ENCODE measurements around the gene ARHGAP4. TPM values are rescaled to one million over a fixed set of nuclear protein-coding genes. Genes with fewer than 3 reads are reported as not detected.
A peak's percentile ranks its signal among the peaks of the same experiment; 100 is the strongest.

ARHGAP4 gene
- total and polyA plus RNA-seq, 10 of the 15 experiments (the other 5 are each of a cell fraction or from before 2014, with no cell fraction given): 0.71 to 120 (median 44.3) TPM

- TF ChIP-seq E2F8 (IDR thresholded peaks at IDR 0.05; ENCODE audit: low read depth, partially characterized antibody) (no peak), SMC3 (IDR thresholded peaks at IDR 0.05; ENCODE audit: borderline replicate concordance, low read length) (no peak), IRF4 (IDR thresholded peaks at IDR 0.05; ENCODE audit: low read depth, low read length) (0 out of 2 replicates have a peak, but pooled peaks have one; percentile 16), ZBED1 (IDR thresholded peaks at IDR 0.05; ENCODE audit: borderline replicate concordance) (no peak)
Measured at GRCh38 chrX:153926552-153926857, 441 bp upstream of the ARHGAP4 start (continued).

GRCh38 chrX:153925387-153925738 lies 701 bp downstream of the ARHGAP4 start:
- Histone ChIP-seq H3K36me3 (ENCODE audit: control insufficient read depth in 2 of 2, insufficient read depth in 2 of 2, low read length in 1 of 2) (peaks cover 0 to 2% of the 10 kb centered on the region in 2 experiments; a peak in 2 of 4 replicates), H4K20me1 (ENCODE audit: control insufficient read depth, insufficient read depth) (no peaks in the 10 kb centered on the region), H3K9ac (ENCODE audit: control insufficient read depth, insufficient read depth, low read length) (peak overlapping the region; percentile 97), H3K9me3 (replicated peaks; ENCODE audit: control insufficient read depth, insufficient read depth, low read length) (no peaks in the 10 kb centered on the region; the same call in 2 of the 3 replicates), H3K27ac (ENCODE audit: control insufficient read depth, insufficient read depth) (peak overlapping the region; percentile 98), H3K27me3 (replicated peaks in 1 of 2; ENCODE audit: control insufficient read depth in 2 of 2, insufficient read depth in 2 of 2, low read length in 1 of 2) (no peaks in the 10 kb centered on the region), H3K4me1 (ENCODE audit: control insufficient read depth, insufficient read depth, low read length) (peaks cover 9% of the 10 kb centered on the region; the same call in 1 of the 2 replicates), H3K4me3 (peak overlapping the region; percentile 74), H3K4me2 (ENCODE audit: control insufficient read depth, insufficient read depth) (peak overlapping the region; percentile 93), H2AFZ (ENCODE audit: control insufficient read depth, low read depth, low read length) (no peak overlapping the region), H3K79me2 (ENCODE audit: control insufficient read depth, insufficient read depth, low read length) (peaks cover 39% of the 10 kb centered on the region)
- ChIA-PET SMC1A (ENCODE audit: uncharacterized antibody, unreplicated experiment) (interaction anchor here (0.8 to 5.5 kb wide), 6 partner anchors 9 to 342 kb away, joined by 3 to 61 read pairs (median 4); no protein-coding TSS in a partner anchor), RAD21 (ENCODE audit: unreplicated experiment) (interaction anchor here (1.0 to 6.2 kb wide), 14 partner anchors 9 to 238 kb away, joined by 3 to 59 read pairs (median 4); partner anchors contain the start of genes HCFC1, IDH3G, NAA10 and RENBP), CTCF (interaction anchor here (1.0 to 8.7 kb wide), 8 partner anchors 11 to 163 kb away, joined by 3 to 172 read pairs (median 8); partner anchors contain the start of genes NAA10 and RENBP), POLR2A (interaction anchor here (0.7 to 5.8 kb wide), 9 partner anchors 9 to 199 kb away, joined by 3 to 68 read pairs (median 4); partner anchors contain the start of genes HCFC1, IDH3G, IRAK1 and NAA10)
- no TSS peak for BruUV-seq (replicated peaks)
- FAIRE-seq (no peak), DNase-seq (ENCODE audit: low read depth, low spot score) (peak; percentile 51), ATAC-seq (peak; percentile 6)
- in situ Hi-C loops (cut with MboI) (loop anchor here (10.0 kb wide), 1 partner anchor 59 kb away; no protein-coding TSS in a partner anchor), intact Hi-C loops (cut with micrococcal nuclease; ENCODE audit: unreplicated experiment) (loop anchor here (5.0 kb wide), 2 partner anchors 203 to 447 kb away; partner anchors contain the start of genes ABCD1, BCAP31 and FLNA)
- WGBS (ENCODE audit: insufficient coverage, insufficient replicate concordance, low lambda C conversion rate, missing lambda C conversion rate): 22% methylated on average over 4 of the region's 4 CpGs
- no peak for TF ChIP-seq RAD21 (IDR thresholded peaks at IDR 0.05; ENCODE audit: insufficient read depth, low read depth, low read length)
- TF ChIP-seq POLR2AphosphoS5 (IDR thresholded peaks at IDR 0.05; ENCODE audit: low read length): peak; percentile 98
- no peak for TF ChIP-seq JUNB (IDR thresholded peaks at IDR 0.05)
- no peak for TF ChIP-seq MEF2A (IDR thresholded peaks at IDR 0.05; ENCODE audit: insufficient read depth, low read depth, low read length)
- no peak for TF ChIP-seq E2F8 (IDR thresholded peaks at IDR 0.05; ENCODE audit: low read depth, partially characterized antibody)
- no peak for TF ChIP-seq ATF3 (IDR thresholded peaks at IDR 0.05; ENCODE audit: borderline replicate concordance, extremely low read depth, low read depth, low read length)
- TF ChIP-seq IRF5 (IDR thresholded peaks at IDR 0.05; ENCODE audit: borderline replicate concordance): no peak
- no peak for TF ChIP-seq BCL11A (IDR thresholded peaks at IDR 0.05; ENCODE audit: low read depth, low read length)
- TF ChIP-seq MLLT1 (IDR thresholded peaks at IDR 0.05): 0 out of 2 replicates have a peak, but pooled peaks have one; percentile 44

Data from GM12878 (cell line).